GM19193 (cell line): Measurements from ENCODE around the gene TIMP4.

Experiments
- POLR2A ChIP-seq: IDR thresholded peaks from 4 replicates; pipeline ENCODE4 v1.6.1; 2011; ENCODE audit not compliant: insufficient read depth, insufficient read length; ENCODE audit errors: extremely low read depth

Gene TIMP4

DNA sequence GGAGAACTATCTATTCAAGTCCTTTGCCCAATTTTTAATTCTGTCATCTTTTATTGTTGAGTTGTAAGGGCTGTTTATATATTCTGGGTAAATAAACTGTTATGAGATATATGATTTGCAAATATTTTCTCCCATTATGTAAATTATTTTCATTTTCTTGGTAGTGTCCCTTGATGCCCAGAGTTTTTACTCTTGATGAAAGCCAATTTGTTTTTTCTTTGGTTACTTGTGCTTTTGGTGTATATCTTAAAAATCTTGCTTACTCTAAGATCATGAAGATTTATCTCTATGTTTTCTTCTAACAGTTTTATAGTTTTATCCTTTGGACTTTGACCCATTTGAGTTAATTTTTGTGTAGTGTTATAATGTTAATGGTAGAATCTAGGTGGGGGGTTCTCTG, 44.5 kb downstream of the TIMP4 start:
- TF ChIP-seq POLR2A = no peak

DNA sequence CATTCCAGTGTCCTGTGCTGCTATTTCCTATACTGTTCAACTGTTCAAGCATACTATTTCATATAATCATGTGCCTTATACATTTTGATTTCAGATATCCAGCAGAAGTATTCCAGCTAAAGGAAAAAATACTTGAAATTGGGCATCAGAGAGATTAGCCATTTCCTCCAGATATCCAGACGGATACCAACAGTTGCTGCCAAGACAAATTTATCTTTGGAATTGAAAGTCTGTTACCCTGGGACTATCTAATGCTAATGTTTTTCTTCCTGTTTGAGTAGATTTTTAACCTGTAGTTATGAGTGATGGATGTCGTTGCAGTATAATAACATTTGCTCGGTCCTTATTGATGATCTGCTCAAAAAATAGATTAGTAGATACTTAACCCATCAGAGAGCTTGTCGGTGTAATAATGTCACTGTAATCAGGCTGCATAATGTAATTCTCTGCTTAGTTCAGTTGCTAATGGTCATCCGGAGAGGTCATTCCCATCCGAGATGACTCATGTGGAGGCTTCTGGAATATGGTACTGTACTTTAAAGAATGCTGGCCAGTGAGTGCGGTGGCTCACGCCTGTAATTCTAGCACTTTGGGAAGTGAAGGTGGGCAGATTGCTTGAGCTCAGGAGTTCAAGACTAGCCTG, 51.5 kb downstream of the TIMP4 start:
- TF ChIP-seq POLR2A = no peak
